Naive thymus-derived CD4-positive, alpha-beta T cell (primary cell): ENCODE data around the gene GNL2. TPM values are rescaled to one million over a fixed set of nuclear protein-coding genes. Genes with fewer than 3 reads are reported as not detected.
"Not testable (repeated sequence)": the region's sequence is repeated elsewhere in the genome, so short reads cannot be mapped to it uniquely, and the experiment has no call there.

Experiments used
- ATAC-seq: fragments of 150-1000 bp; cut with Tn5 transposase; 2 replicates; pipeline ENCODE4 v1.10.0; 2021; ENCODE audit warnings: mild to moderate bottlenecking, moderate library complexity
- CTCF ChIA-PET: fragments of 350-600 bp; sonication (Branson Sonifier 250); formaldehyde crosslinking; loops from one replicate; lab custom pipeline; 2021; ENCODE audit warnings: antibody characterized with exemption; lab: Charles Lee
- POLR2A ChIA-PET: fragments of 350-600 bp; sonication (Branson Sonifier 250); formaldehyde crosslinking; loops from one replicate; lab custom pipeline; 2021; ENCODE audit warnings: antibody characterized with exemption, inconsistent platforms; lab: Charles Lee
- DNase-seq, 9 donors: peaks; one replicate each; pipeline versions ENCODE4 v3.0.0 to v3.0.0-alpha.2; 2020 to 2022; ENCODE audit warnings: mixed read lengths in 1 of 9
- H3K27ac ChIP-seq: one replicate; pipeline ENCODE4 v1.7.0; 2013; ENCODE audit warnings: mild to moderate bottlenecking, low read depth, low read length, moderate library complexity
- H3K27me3 ChIP-seq, 2 donors: one replicate each; pipeline ENCODE4 v1.7.0; 2013; ENCODE audit warnings: low read length in 2 of 2, mild to moderate bottlenecking in 2 of 2, moderate library complexity in 2 of 2; ENCODE audit not compliant: control insufficient read depth in 2 of 2, insufficient read depth in 2 of 2
- H3K36me3 ChIP-seq, 3 experiments: 1 replicate in 2 of 3; 2 replicates in 1 of 3; pipeline ENCODE4 v1.7.0; 2013; ENCODE audit warnings: low read length in 3 of 3, mild to moderate bottlenecking in 3 of 3, moderate library complexity in 1 of 3; ENCODE audit not compliant: insufficient read depth in 3 of 3, control insufficient read depth in 2 of 3
- H3K4me1 ChIP-seq, 2 donors: one replicate each; pipeline ENCODE4 v1.7.0; 2013; ENCODE audit warnings: low read length in 2 of 2, mild to moderate bottlenecking in 2 of 2, moderate library complexity in 1 of 2; ENCODE audit not compliant: control insufficient read depth in 2 of 2, insufficient read depth in 2 of 2
- H3K4me3 ChIP-seq: 2 replicates; pipeline ENCODE4 v1.7.0; 2013; ENCODE audit warnings: mild to moderate bottlenecking, low read length
- H3K9me3 ChIP-seq, 3 experiments: 1 replicate in 2 of 3; 2 replicates in 1 of 3; pipeline ENCODE4 v1.7.0; 2013; ENCODE audit warnings: low read length in 3 of 3; ENCODE audit not compliant: control insufficient read depth in 2 of 3
- H3K27ac Mint-ChIP-seq, 9 donors: one replicate each; pipeline ENCODE4 v1.8.0; 2020 to 2022; ENCODE audit warnings: mixed read lengths in 9 of 9, mild to moderate bottlenecking in 8 of 9, moderate library complexity in 5 of 9, inconsistent platforms in 2 of 9
- H3K27me3 Mint-ChIP-seq, 5 donors: one replicate each; pipeline ENCODE4 v1.8.0; 2021 to 2022; ENCODE audit warnings: mixed read lengths in 5 of 5, mild to moderate bottlenecking in 1 of 5
- H3K36me3 Mint-ChIP-seq, 5 donors: one replicate each; pipeline ENCODE4 v1.8.0; 2020 to 2022; ENCODE audit warnings: mixed read lengths in 5 of 5, mild to moderate bottlenecking in 3 of 5, inconsistent platforms in 1 of 5
- H3K4me1 Mint-ChIP-seq, 7 donors: one replicate each; pipeline ENCODE4 v1.8.0; 2020 to 2022; ENCODE audit warnings: mixed read lengths in 7 of 7, mild to moderate bottlenecking in 3 of 7, inconsistent platforms in 1 of 7
- H3K4me3 Mint-ChIP-seq, 10 donors: one replicate each; pipeline ENCODE4 v1.8.0; 2020 to 2022; ENCODE audit warnings: mild to moderate bottlenecking in 10 of 10, mixed read lengths in 10 of 10, moderate library complexity in 6 of 10, inconsistent platforms in 2 of 10
- H3K9me3 Mint-ChIP-seq, 11 donors: one replicate each; pipeline ENCODE4 v1.8.0; 2020 to 2022; ENCODE audit warnings: mixed read lengths in 11 of 11, mild to moderate bottlenecking in 4 of 11, inconsistent platforms in 1 of 11, moderate library complexity in 1 of 11
- intact Hi-C, 2 donors: fragments of 100-400 bp; cut with micrococcal nuclease; formaldehyde crosslinking; loops; one replicate each; pipeline ENCODE4 v1.15.1; 2023
- polyA plus RNA-seq, 2 donors: library from polyadenylated mRNA; unstranded; fragments of 300-500 nt; fragmentation: Illumina TruSeq; gene quantifications; one replicate each; pipeline ENCODE4 v1.2.3, GENCODE V29; 2021
- total RNA-seq, 6 experiments: library from RNA in 5 of 6; stranded (reverse) in 5 of 6; gene quantifications; 1 replicate in 5 of 6; 2 replicates in 1 of 6; pipeline ENCODE4 v1.2.3 and lab custom pipeline; 2021 to 2026

GNL2 gene
- total and polyA plus RNA-seq, 7 experiments from 2014 or later = 33.3 to 66.7 (median 56.0) TPM

DNA sequence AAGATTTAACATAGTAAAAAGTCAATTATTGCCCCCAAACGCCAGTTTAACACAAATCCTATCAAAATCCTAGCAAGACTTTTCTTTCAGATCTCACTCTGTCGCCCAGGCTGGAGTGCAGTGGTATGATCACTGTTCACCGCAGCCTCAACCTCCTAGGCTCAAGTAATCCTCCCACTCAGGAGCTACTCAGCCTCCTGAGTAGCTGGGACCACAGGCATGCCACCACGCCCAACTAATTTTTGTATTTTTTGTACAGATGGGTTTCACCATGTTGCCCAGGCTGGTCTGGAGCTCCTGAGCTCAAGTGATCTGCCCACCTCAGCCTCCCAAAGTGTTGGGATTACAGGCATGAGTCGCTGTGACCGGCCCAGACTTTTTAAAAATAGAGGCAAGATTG lies 46.4 kb downstream of the GNL2 start:
- H3K4me3 Mint-ChIP-seq = peak overlapping the region in 2 of 10 donors; percentile 27 to 48
- Histone ChIP-seq H3K9me3 (no peaks in the 10 kb centered on the region), H3K27me3 (no peaks in the 10 kb centered on the region), H3K36me3 (peaks cover 0 to 54% (median 5%) of the 10 kb centered on the region in 3 experiments), H3K27ac (no peak overlapping the region), H3K4me3 (no peak overlapping the region), H3K4me1 (peaks cover 10 to 22% of the 10 kb centered on the region in 2 donors)
- intact Hi-C loops = no loop called here
- H3K4me1 Mint-ChIP-seq = peaks cover 30 to 60% (median 51%) of the 10 kb centered on the region in 7 donors
- ATAC-seq (no peak), DNase-seq (no peak)
- peaks cover 0 to 2% (median 0%) of the 10 kb centered on the region in 11 donors for H3K9me3 Mint-ChIP-seq
- ChIA-PET POLR2A (no interaction called here), CTCF (no interaction called here)
- no peaks in the 10 kb centered on the region for H3K27me3 Mint-ChIP-seq
- H3K36me3 Mint-ChIP-seq = peaks cover 20 to 43% (median 29%) of the 10 kb centered on the region in 5 donors
- peak overlapping the region in 4 of 9 donors; percentile 40 to 67 (median 58) for H3K27ac Mint-ChIP-seq

DNA sequence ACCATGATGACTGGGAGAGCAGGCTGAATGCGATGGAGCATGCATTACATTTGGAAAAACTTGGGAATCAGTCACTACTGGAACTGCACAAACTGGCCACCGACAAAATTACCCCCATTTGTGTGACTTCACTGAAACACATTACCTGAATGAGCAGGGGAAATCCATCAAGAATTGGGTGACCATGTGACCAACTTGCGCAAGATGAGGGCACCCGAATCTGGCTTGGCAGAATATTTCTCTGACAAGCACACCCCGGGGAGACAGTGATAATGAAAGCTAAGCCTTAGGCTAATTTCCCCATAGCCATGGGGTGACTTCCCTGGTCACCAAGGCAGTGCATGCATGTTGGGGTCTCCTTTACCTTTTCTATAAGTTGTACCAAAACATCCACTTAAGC lies 50.7 kb downstream of the GNL2 start:
- POLR2A ChIA-PET = no interaction called here
- no peaks in the 10 kb centered on the region for H3K27me3 Mint-ChIP-seq
- no peak overlapping the region for H3K27ac ChIP-seq
- intact Hi-C loops = no loop called here
- no peak for DNase-seq
- peak overlapping the region in 2 of 9 donors; percentile 30 to 54 for H3K27ac Mint-ChIP-seq
- peaks cover 25 to 49% (median 28%) of the 10 kb centered on the region in 5 donors for H3K36me3 Mint-ChIP-seq
- no peaks in the 10 kb centered on the region for H3K4me1 ChIP-seq
- no peak for ATAC-seq
- no peak overlapping the region for H3K4me3 Mint-ChIP-seq
- H3K27me3 ChIP-seq = no peaks in the 10 kb centered on the region
- H3K4me1 Mint-ChIP-seq = peaks cover 12 to 25% (median 18%) of the 10 kb centered on the region in 7 donors
- no peak overlapping the region for H3K4me3 ChIP-seq
- no peaks in the 10 kb centered on the region for H3K9me3 ChIP-seq
- H3K9me3 Mint-ChIP-seq = peaks cover 0 to 1% (median 0%) of the 10 kb centered on the region in 11 donors
- CTCF ChIA-PET = no interaction called here
- peaks cover 0 to 53% (median 15%) of the 10 kb centered on the region in 3 experiments for H3K36me3 ChIP-seq

DNA sequence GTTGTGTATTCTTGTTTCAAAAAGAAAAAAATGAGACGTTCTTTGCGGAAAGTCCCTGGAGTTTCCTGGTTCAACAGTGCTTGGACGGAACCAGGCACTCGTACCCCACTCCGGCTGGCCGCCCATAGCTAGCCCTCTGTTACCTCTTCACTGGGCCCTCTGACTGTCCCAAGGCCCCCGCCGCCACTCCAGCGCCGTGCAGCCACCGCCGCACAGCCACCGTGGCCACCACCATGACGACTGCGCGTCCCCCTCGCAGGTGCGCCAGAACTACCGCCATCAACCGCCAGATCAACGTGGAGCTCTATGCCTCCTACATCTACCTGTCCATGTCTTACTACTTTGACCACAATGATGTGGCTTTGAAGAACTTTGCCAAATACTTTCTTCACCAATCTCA lies 51.2 kb downstream of the GNL2 start:
- Mint-ChIP-seq H3K4me1 (peaks cover 7 to 20% (median 15%) of the 10 kb centered on the region in 7 donors), H3K9me3 (peaks cover 0 to 1% (median 0%) of the 10 kb centered on the region in 11 donors), H3K4me3 (no peak overlapping the region), H3K36me3 (peaks cover 21 to 49% (median 25%) of the 10 kb centered on the region in 5 donors), H3K27ac (peak overlapping the region in 2 of 9 donors; percentile 30 to 54), H3K27me3 (no peaks in the 10 kb centered on the region)
- ATAC-seq = no peak
- intact Hi-C loops = no loop called here
- POLR2A ChIA-PET = no interaction called here
- Histone ChIP-seq H3K4me1 (no peaks in the 10 kb centered on the region), H3K27ac (no peak overlapping the region), H3K4me3 (no peak overlapping the region), H3K27me3 (no peaks in the 10 kb centered on the region), H3K36me3 (peaks cover 0 to 58% (median 17%) of the 10 kb centered on the region in 3 experiments), H3K9me3 (no peaks in the 10 kb centered on the region)
- CTCF ChIA-PET = no interaction called here
- DNase-seq = no peak

DNA sequence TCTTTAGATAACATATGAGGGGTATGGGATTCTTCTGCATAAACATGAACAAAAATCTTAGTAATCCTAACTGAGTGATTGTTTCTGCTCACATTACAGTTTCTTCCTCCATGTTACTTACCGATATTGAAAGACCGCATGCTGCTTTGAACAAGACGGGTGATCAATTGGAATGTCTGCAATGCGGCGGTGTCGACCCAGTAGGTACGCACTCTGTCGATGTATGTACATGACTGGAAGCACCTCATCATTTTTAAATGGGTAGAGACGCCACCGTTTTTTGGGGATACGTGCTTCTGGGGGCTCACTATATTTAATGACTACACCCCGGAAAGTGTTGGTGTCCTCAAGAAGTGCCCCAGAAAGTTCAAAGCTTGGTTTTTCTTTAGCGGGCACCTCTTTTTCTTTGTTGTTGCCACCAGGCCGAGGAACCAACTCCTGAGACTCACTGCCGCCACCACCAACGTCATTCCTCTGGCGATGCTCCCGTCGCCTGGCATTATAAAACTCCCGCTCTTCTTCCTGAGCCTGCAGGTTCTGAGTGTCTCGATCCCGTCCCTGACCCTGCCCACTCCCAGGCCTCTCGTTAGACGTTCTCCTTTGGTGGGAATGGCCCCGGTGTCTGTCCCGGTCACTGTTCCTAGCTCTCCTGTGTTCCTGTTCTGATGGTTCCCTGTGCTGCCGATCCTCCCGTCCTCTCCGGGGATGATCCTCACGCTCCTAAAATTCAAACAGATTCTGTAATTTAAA lies 55.5 kb downstream of the GNL2 start:
- Histone ChIP-seq H3K9me3 (no peaks in the 10 kb centered on the region), H3K4me1 (no peaks in the 10 kb centered on the region), H3K27me3 (no peaks in the 10 kb centered on the region), H3K4me3 (no peak overlapping the region), H3K36me3 (peaks cover 8 to 69% (median 16%) of the 10 kb centered on the region in 3 experiments), H3K27ac (no peak overlapping the region)
- peaks cover 22 to 61% (median 28%) of the 10 kb centered on the region in 5 donors for H3K36me3 Mint-ChIP-seq
- H3K4me1 Mint-ChIP-seq = peaks cover 4 to 27% (median 13%) of the 10 kb centered on the region in 7 donors
- no peak overlapping the region for H3K4me3 Mint-ChIP-seq
- ChIA-PET POLR2A (interaction anchor here (0.6 kb wide), 1 partner anchor 16 kb away, joined by 5 read pairs; no protein-coding TSS in a partner anchor), CTCF (no interaction called here)
- H3K27me3 Mint-ChIP-seq = no peaks in the 10 kb centered on the region
- peaks cover 0 to 1% (median 0%) of the 10 kb centered on the region in 11 donors for H3K9me3 Mint-ChIP-seq
- H3K27ac Mint-ChIP-seq = peak overlapping the region in 1 of 9 donors; percentile 24
- no peak for ATAC-seq
- intact Hi-C loops = no loop called here
- no peak for DNase-seq

DNA sequence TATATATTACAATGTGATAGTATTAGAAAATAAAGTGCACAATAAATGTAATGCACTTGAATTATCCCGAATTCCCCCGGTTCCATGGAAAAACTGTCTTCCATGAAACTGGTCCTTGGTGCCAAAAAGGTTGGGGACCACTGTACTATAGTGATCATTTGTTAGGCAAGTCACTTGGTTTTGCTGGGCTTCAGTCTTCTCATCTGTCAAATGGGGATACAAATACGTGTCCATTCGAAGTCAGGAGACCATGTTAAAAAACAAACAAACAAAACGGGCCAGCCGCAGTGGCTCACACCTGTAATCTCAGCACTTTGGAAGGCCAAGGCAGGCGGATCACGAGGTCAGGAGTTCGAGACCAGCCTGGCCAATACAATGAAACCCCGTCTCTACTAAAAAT lies 56.6 kb downstream of the GNL2 start:
- H3K27ac Mint-ChIP-seq, CTCF ChIA-PET, H3K27me3 Mint-ChIP-seq, H3K9me3 Mint-ChIP-seq, H3K27me3 ChIP-seq, intact Hi-C loops, H3K4me1 ChIP-seq, H3K4me3 Mint-ChIP-seq, DNase-seq, H3K4me3 ChIP-seq, ATAC-seq, H3K9me3 ChIP-seq, H3K27ac ChIP-seq: not testable (repeated sequence)
- Mint-ChIP-seq H3K36me3 (peaks cover 19 to 59% (median 29%) of the 10 kb centered on the region in 5 donors), H3K4me1 (peaks cover 4 to 22% (median 13%) of the 10 kb centered on the region in 7 donors)
- POLR2A ChIA-PET = interaction anchor here (0.6 kb wide), 1 partner anchor 15 kb away, joined by 5 read pairs; no protein-coding TSS in a partner anchor
- peaks cover 8 to 59% (median 16%) of the 10 kb centered on the region in 3 experiments for H3K36me3 ChIP-seq

DNA sequence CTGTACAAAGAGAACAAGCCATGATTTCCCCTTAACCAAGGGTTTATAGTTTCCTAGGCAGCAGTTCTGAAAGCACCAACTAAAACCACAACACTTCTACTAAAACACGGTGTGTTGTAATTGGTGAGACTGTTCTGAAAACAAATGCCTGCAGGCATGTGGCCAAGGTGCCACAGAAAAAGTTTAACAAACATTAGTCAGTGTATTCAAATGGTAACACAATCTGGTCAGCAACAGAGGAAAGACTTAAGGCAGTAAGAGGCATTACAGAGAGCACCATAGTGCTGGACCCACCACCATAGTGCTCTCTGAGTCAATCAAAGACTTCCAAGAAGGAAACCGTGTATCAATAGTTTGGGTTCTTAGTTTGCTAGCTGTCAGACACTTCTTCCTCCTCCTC lies 58.4 kb downstream of the GNL2 start:
- ChIA-PET POLR2A (interaction anchor here (0.6 kb wide), 1 partner anchor 42 kb away, joined by 3 read pairs; no protein-coding TSS in a partner anchor), CTCF (no interaction called here)
- Mint-ChIP-seq H3K36me3 (peaks cover 19 to 61% (median 29%) of the 10 kb centered on the region in 5 donors), H3K27me3 (no peaks in the 10 kb centered on the region), H3K4me3 (no peak overlapping the region), H3K27ac (peak overlapping the region in 2 of 9 donors; percentile 44 to 60), H3K4me1 (peaks cover 4 to 22% (median 12%) of the 10 kb centered on the region in 7 donors), H3K9me3 (peaks cover 0 to 1% (median 0%) of the 10 kb centered on the region in 11 donors)
- Histone ChIP-seq H3K9me3 (no peaks in the 10 kb centered on the region), H3K27me3 (no peaks in the 10 kb centered on the region), H3K4me3 (no peak overlapping the region), H3K4me1 (no peaks in the 10 kb centered on the region), H3K27ac (no peak overlapping the region), H3K36me3 (peaks cover 8 to 53% (median 16%) of the 10 kb centered on the region in 3 experiments)
- intact Hi-C loops = no loop called here
- DNase-seq (no peak), ATAC-seq (no peak)
